ENCODE results near the gene CRTC3.
"Not testable (repeated sequence)": the region's sequence is repeated elsewhere in the genome, so short reads cannot be mapped to it uniquely, and the experiment has no call there.

- TF ChIP-seq MAX (IDR thresholded peaks at IDR 0.05); CTCF (IDR thresholded peaks at IDR 0.05; ENCODE audit: low read depth, low read length, missing input control); JUND (IDR thresholded peaks at IDR 0.05); EGR1 (IDR thresholded peaks at IDR 0.05; ENCODE audit: low read depth in 2 of 2); RAD21 (IDR thresholded peaks at IDR 0.05); NR2F2 (IDR thresholded peaks at IDR 0.05); YY1 (IDR thresholded peaks at IDR 0.05); HNF4G (IDR thresholded peaks at IDR 0.05): not testable (repeated sequence)
Observed at GRCh38 chr15:90670631-90671030, 140.9 kb downstream of the CRTC3 start.
